ENCODE results near the gene NUDT12.

Gene NUDT12

GRCh38 chr5:103562453-103563157, at the start of gene NUDT12:
NUDT12 (minus strand) TSS chr5:103562789; CDS start chr5:103560248, 2,541 bp downstream.
- peak; percentile 56 to 84 for DNase-seq (ENCODE audit: low read depth in 1 of 2, low spot score in 1 of 2)
- no peak for TF ChIP-seq JUND (IDR thresholded peaks at IDR 0.05; ENCODE audit: low read depth)
- in situ Hi-C loops (cut with HindIII; ENCODE audit: low pct_unique_long_range_greater_than_20kb, low sequenced_read_pairs), result no loop called here

GRCh38 chr5:103607346-103607745, 44.8 kb upstream of the NUDT12 start:
- in situ Hi-C loops (cut with HindIII; ENCODE audit: low pct_unique_long_range_greater_than_20kb, low sequenced_read_pairs), result no loop called here
- DNase-seq (ENCODE audit: low read depth in 1 of 2, low spot score in 1 of 2), result no peak
- no peak for TF ChIP-seq JUND (IDR thresholded peaks at IDR 0.05; ENCODE audit: low read depth)

- no peak for DNase-seq (ENCODE audit: low read depth in 1 of 2, low spot score in 1 of 2)
- in situ Hi-C loops (cut with HindIII; ENCODE audit: low pct_unique_long_range_greater_than_20kb, low sequenced_read_pairs), result no loop called here
- TF ChIP-seq JUND (IDR thresholded peaks at IDR 0.05; ENCODE audit: low read depth), result no peak
Observed at GRCh38 chr5:103605277-103605676, 42.7 kb upstream of the NUDT12 start.

- in situ Hi-C loops (cut with HindIII; ENCODE audit: low pct_unique_long_range_greater_than_20kb, low sequenced_read_pairs), result no loop called here
- DNase-seq (ENCODE audit: low read depth in 1 of 2, low spot score in 1 of 2), result no peak
- TF ChIP-seq JUND (IDR thresholded peaks at IDR 0.05; ENCODE audit: low read depth), result no peak
Observed at GRCh38 chr5:103602438-103602837, 39.8 kb upstream of the NUDT12 start.

- no peak for TF ChIP-seq JUND (IDR thresholded peaks at IDR 0.05; ENCODE audit: low read depth)
- DNase-seq (ENCODE audit: low read depth in 1 of 2, low spot score in 1 of 2), result no peak
- in situ Hi-C loops (cut with HindIII; ENCODE audit: low pct_unique_long_range_greater_than_20kb, low sequenced_read_pairs), result no loop called here
Observed at GRCh38 chr5:103601314-103601713, 38.7 kb upstream of the NUDT12 start.

GRCh38 chr5:103600086-103600485, 37.5 kb upstream of the NUDT12 start:
- in situ Hi-C loops (cut with HindIII; ENCODE audit: low pct_unique_long_range_greater_than_20kb, low sequenced_read_pairs), result no loop called here
- TF ChIP-seq JUND (IDR thresholded peaks at IDR 0.05; ENCODE audit: low read depth), result no peak
- no peak for DNase-seq (ENCODE audit: low read depth in 1 of 2, low spot score in 1 of 2)

GRCh38 chr5:103598997-103599566, 36.5 kb upstream of the NUDT12 start:
- DNase-seq (ENCODE audit: low read depth in 1 of 2, low spot score in 1 of 2), result no peak
- in situ Hi-C loops (cut with HindIII; ENCODE audit: low pct_unique_long_range_greater_than_20kb, low sequenced_read_pairs), result no loop called here
- no peak for TF ChIP-seq JUND (IDR thresholded peaks at IDR 0.05; ENCODE audit: low read depth)

- no peak for TF ChIP-seq JUND (IDR thresholded peaks at IDR 0.05; ENCODE audit: low read depth)
- no peak for DNase-seq (ENCODE audit: low read depth in 1 of 2, low spot score in 1 of 2)
- in situ Hi-C loops (cut with HindIII; ENCODE audit: low pct_unique_long_range_greater_than_20kb, low sequenced_read_pairs), result no loop called here
Observed at GRCh38 chr5:103590221-103590620, 27.6 kb upstream of the NUDT12 start.

GRCh38 chr5:103589776-103590175, 27.2 kb upstream of the NUDT12 start:
- in situ Hi-C loops (cut with HindIII; ENCODE audit: low pct_unique_long_range_greater_than_20kb, low sequenced_read_pairs), result no loop called here
- no peak for DNase-seq (ENCODE audit: low read depth in 1 of 2, low spot score in 1 of 2)
- TF ChIP-seq JUND (IDR thresholded peaks at IDR 0.05; ENCODE audit: low read depth), result no peak

- no peak for DNase-seq (ENCODE audit: low read depth in 1 of 2, low spot score in 1 of 2)
- no peak for TF ChIP-seq JUND (IDR thresholded peaks at IDR 0.05; ENCODE audit: low read depth)
- in situ Hi-C loops (cut with HindIII; ENCODE audit: low pct_unique_long_range_greater_than_20kb, low sequenced_read_pairs), result no loop called here
Observed at GRCh38 chr5:103589357-103589756, 26.8 kb upstream of the NUDT12 start.

- in situ Hi-C loops (cut with HindIII; ENCODE audit: low pct_unique_long_range_greater_than_20kb, low sequenced_read_pairs), result no loop called here
- no peak for TF ChIP-seq JUND (IDR thresholded peaks at IDR 0.05; ENCODE audit: low read depth)
- DNase-seq (ENCODE audit: low read depth in 1 of 2, low spot score in 1 of 2), result peak; percentile 17 to 62
Observed at GRCh38 chr5:103587185-103587748, 24.7 kb upstream of the NUDT12 start.

GRCh38 chr5:103582364-103582763, 19.8 kb upstream of the NUDT12 start:
- peak; percentile 16 to 64 for DNase-seq (ENCODE audit: low read depth in 1 of 2, low spot score in 1 of 2)
- TF ChIP-seq JUND (IDR thresholded peaks at IDR 0.05; ENCODE audit: low read depth), result no peak
- in situ Hi-C loops (cut with HindIII; ENCODE audit: low pct_unique_long_range_greater_than_20kb, low sequenced_read_pairs), result no loop called here

GRCh38 chr5:103573411-103573810, 10.8 kb upstream of the NUDT12 start:
- no peak for TF ChIP-seq JUND (IDR thresholded peaks at IDR 0.05; ENCODE audit: low read depth)
- DNase-seq (ENCODE audit: low read depth in 1 of 2, low spot score in 1 of 2), result no peak
- in situ Hi-C loops (cut with HindIII; ENCODE audit: low pct_unique_long_range_greater_than_20kb, low sequenced_read_pairs), result no loop called here
